Measurements from ENCODE around the gene MUC12. TPM values are rescaled to one million over a fixed set of nuclear protein-coding genes. Genes with fewer than 3 reads are reported as not detected.

The MUC12 gene
- total and polyA plus RNA-seq, 2 of the 13 experiments (the other 11 are each of a cell fraction or from before 2014, with no cell fraction given) = not detected

DNA sequence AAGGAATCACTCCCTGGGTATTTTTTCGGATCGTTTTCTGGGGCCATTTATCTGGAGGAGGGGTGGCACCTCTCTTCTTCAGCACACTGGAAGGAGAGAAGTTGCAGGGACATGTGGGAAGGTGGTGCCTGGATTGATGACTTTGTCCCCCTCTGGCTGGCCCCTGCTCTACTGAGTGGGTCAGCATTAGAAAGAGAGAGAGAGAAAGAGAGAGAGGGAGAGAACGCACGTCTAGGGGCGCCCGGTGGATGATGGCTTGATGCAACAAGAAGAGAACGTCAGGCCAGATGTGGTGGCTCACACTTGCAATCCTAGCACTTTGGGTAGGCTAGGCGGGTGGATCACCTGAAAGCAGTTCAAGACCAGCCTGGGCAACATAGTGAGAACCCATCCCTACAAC lies 5.5 kb upstream of the MUC12 start:
- 33% methylated on average over 8 of the region's 8 CpGs for WGBS (ENCODE audit: low lambda C conversion rate)
- no peak overlapping the region for H3K4me2 ChIP-seq (ENCODE audit: low read depth, low read length)
- no peaks in the 10 kb centered on the region for H3K79me2 ChIP-seq (ENCODE audit: insufficient read depth, low read length)
- H3K9ac ChIP-seq (ENCODE audit: insufficient read depth, low read depth, low read length) = no peak overlapping the region
- in situ Hi-C loops (cut with HindIII; ENCODE audit: extremely low pct_ligation_motif_present, low pct_unique_long_range_greater_than_20kb) = no loop called here
- no peak overlapping the region for H3K4me3 ChIP-seq (replicated peaks in 1 of 3; ENCODE audit: insufficient read depth in 1 of 3, low read depth in 2 of 3, low read length in 3 of 3)
- FAIRE-seq (no peak), ATAC-seq (no peak), DNase-seq (ENCODE audit: low spot score) (no peak)
- no TSS peak for BruUV-seq (replicated peaks)
- intact Hi-C loops (cut with micrococcal nuclease; ENCODE audit: unreplicated experiment) = no loop called here
- POLR2A ChIA-PET = no interaction called here
- CTCF ChIA-PET (ENCODE audit: low intra/inter-chr PET ratio, low total read pairs) = no interaction called here
- no peak for TF ChIP-seq IRX3 (CRISPR knock-in tag; IDR thresholded peaks at IDR 0.05; ENCODE audit: borderline replicate concordance, low read depth)
- TF ChIP-seq, protein P1, sequence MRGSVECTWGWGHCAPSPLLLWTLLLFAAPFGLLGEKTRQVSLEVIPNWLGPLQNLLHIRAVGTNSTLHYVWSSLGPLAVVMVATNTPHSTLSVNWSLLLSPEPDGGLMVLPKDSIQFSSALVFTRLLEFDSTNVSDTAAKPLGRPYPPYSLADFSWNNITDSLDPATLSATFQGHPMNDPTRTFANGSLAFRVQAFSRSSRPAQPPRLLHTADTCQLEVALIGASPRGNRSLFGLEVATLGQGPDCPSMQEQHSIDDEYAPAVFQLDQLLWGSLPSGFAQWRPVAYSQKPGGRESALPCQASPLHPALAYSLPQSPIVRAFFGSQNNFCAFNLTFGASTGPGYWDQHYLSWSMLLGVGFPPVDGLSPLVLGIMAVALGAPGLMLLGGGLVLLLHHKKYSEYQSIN (CRISPR knock-in tag; IDR thresholded peaks at IDR 0.05; ENCODE audit: borderline replicate concordance) = no peak
- TF ChIP-seq MIER2 (CRISPR knock-in tag; IDR thresholded peaks at IDR 0.05) = no peak
- TF ChIP-seq YEATS2 (CRISPR knock-in tag; IDR thresholded peaks at IDR 0.05; ENCODE audit: borderline replicate concordance) = no peak
- TF ChIP-seq, protein P2, sequence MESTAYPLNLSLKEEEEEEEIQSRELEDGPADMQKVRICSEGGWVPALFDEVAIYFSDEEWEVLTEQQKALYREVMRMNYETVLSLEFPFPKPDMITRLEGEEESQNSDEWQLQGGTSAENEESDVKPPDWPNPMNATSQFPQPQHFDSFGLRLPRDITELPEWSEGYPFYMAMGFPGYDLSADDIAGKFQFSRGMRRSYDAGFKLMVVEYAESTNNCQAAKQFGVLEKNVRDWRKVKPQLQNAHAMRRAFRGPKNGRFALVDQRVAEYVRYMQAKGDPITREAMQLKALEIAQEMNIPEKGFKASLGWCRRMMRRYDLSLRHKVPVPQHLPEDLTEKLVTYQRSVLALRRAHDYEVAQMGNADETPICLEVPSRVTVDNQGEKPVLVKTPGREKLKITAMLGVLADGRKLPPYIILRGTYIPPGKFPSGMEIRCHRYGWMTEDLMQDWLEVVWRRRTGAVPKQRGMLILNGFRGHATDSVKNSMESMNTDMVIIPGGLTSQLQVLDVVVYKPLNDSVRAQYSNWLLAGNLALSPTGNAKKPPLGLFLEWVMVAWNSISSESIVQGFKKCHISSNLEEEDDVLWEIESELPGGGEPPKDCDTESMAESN (CRISPR knock-in tag; conservative IDR thresholded peaks at IDR 0.05) = no peak
- TF ChIP-seq KAT7 (CRISPR knock-in tag; IDR thresholded peaks at IDR 0.05; ENCODE audit: borderline replicate concordance) = no peak
- no peak for TF ChIP-seq ZNF879 (CRISPR knock-in tag; IDR thresholded peaks at IDR 0.05)
- TF ChIP-seq, protein P3, sequence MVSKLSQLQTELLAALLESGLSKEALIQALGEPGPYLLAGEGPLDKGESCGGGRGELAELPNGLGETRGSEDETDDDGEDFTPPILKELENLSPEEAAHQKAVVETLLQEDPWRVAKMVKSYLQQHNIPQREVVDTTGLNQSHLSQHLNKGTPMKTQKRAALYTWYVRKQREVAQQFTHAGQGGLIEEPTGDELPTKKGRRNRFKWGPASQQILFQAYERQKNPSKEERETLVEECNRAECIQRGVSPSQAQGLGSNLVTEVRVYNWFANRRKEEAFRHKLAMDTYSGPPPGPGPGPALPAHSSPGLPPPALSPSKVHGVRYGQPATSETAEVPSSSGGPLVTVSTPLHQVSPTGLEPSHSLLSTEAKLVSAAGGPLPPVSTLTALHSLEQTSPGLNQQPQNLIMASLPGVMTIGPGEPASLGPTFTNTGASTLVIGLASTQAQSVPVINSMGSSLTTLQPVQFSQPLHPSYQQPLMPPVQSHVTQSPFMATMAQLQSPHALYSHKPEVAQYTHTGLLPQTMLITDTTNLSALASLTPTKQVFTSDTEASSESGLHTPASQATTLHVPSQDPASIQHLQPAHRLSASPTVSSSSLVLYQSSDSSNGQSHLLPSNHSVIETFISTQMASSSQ (IDR thresholded peaks at IDR 0.05; ENCODE audit: low read depth) = no peak
- TF ChIP-seq, protein P3 (CRISPR knock-in tag; IDR thresholded peaks at IDR 0.05; ENCODE audit: borderline replicate concordance) = no peak
- TF ChIP-seq HNRNPUL1 (IDR thresholded peaks at IDR 0.05; ENCODE audit: low read depth, low read length) = no peak
- no peak for TF ChIP-seq SMARCE1 (IDR thresholded peaks at IDR 0.05; ENCODE audit: borderline replicate concordance)
- H3K4me1 ChIP-seq (ENCODE audit: insufficient read depth, low read length) = 0 out of 2 replicates have a peak, but pooled peaks cover 10% of the 10 kb centered on the region
- no peak overlapping the region for H3K27ac ChIP-seq (ENCODE audit: extremely low read length, insufficient read depth, low read length)
- H2AFZ ChIP-seq (ENCODE audit: low read length) = no peak overlapping the region
- peaks cover 12 to 47% of the 10 kb centered on the region in 2 experiments for H3K27me3 ChIP-seq (ENCODE audit: control insufficient read depth in 1 of 2, insufficient read depth in 2 of 2, low read length in 2 of 2)
- H4K20me1 ChIP-seq (ENCODE audit: insufficient read depth, low read length) = no peaks in the 10 kb centered on the region
- H3K9me3 ChIP-seq (ENCODE audit: low read length) = no peaks in the 10 kb centered on the region
- H3K36me3 ChIP-seq (replicated peaks in 1 of 2; ENCODE audit: control insufficient read depth in 1 of 2, insufficient read depth in 2 of 2, low read length in 2 of 2) = no peaks in the 10 kb centered on the region

All from HepG2 (cell line).